ENCODE data around the gene INSR. TPM values are rescaled to one million over a fixed set of nuclear protein-coding genes. Genes with fewer than 3 reads are reported as not detected.

INSR gene
- total and polyA plus RNA-seq, 7 experiments from 2014 or later, result 0.29 to 9.9 (median 2.7) TPM

GRCh38 chr19:7130043-7130442 is 164.2 kb downstream of the INSR start:
- CTCF ChIA-PET, result no interaction called here
- no peak overlapping the region for H3K27ac ChIP-seq (ENCODE audit: low read depth, low read length)
- peaks cover 0 to 9% (median 0%) of the 10 kb centered on the region in 3 experiments for H3K36me3 ChIP-seq (ENCODE audit: control insufficient read depth in 2 of 3, insufficient read depth in 3 of 3, low read length in 3 of 3)
- Mint-ChIP-seq H3K27me3 (no peaks in the 10 kb centered on the region), H3K27ac (no peak overlapping the region), H3K9me3 (peaks cover 0 to 17% (median 3%) of the 10 kb centered on the region in 11 donors), H3K4me3 (no peak overlapping the region), H3K36me3 (peaks cover 0 to 8% (median 4%) of the 10 kb centered on the region in 5 donors), H3K4me1 (peaks cover 0 to 2% (median 0%) of the 10 kb centered on the region in 7 donors)
- DNase-seq, result no peak
- ATAC-seq, result no peak
- H3K9me3 ChIP-seq (ENCODE audit: control insufficient read depth in 2 of 3, low read length in 3 of 3), result peaks cover 0 to 22% (median 0%) of the 10 kb centered on the region in 3 experiments
- POLR2A ChIA-PET, result no interaction called here
- intact Hi-C loops (cut with micrococcal nuclease), result no loop called here
- H3K27me3 ChIP-seq (ENCODE audit: control insufficient read depth in 2 of 2, insufficient read depth in 2 of 2, low read length in 2 of 2), result no peaks in the 10 kb centered on the region
- H3K4me3 ChIP-seq (ENCODE audit: low read length), result no peak overlapping the region
- no peaks in the 10 kb centered on the region for H3K4me1 ChIP-seq (ENCODE audit: control insufficient read depth in 2 of 2, insufficient read depth in 2 of 2, low read length in 2 of 2)

GRCh38 chr19:7126132-7126531 is 168.1 kb downstream of the INSR start:
- DNase-seq, result no peak

GRCh38 chr19:7125221-7125620 is 169.0 kb downstream of the INSR start:
- intact Hi-C loops (cut with micrococcal nuclease), result no loop called here
- no peak overlapping the region for H3K4me3 Mint-ChIP-seq
- H3K4me1 ChIP-seq (ENCODE audit: control insufficient read depth in 2 of 2, insufficient read depth in 2 of 2, low read length in 2 of 2), result no peaks in the 10 kb centered on the region
- DNase-seq (no peak), ATAC-seq (no peak)
- peaks cover 0 to 9% (median 0%) of the 10 kb centered on the region in 3 experiments for H3K36me3 ChIP-seq (ENCODE audit: control insufficient read depth in 2 of 3, insufficient read depth in 3 of 3, low read length in 3 of 3)
- POLR2A ChIA-PET, result interaction anchor here (1.0 kb wide), 1 partner anchor 9 kb away, joined by 4 read pairs; no protein-coding TSS in a partner anchor
- H3K4me1 Mint-ChIP-seq, result peaks cover 0 to 2% (median 0%) of the 10 kb centered on the region in 7 donors
- H3K27ac ChIP-seq (ENCODE audit: low read depth, low read length), result no peak overlapping the region
- peaks cover 4 to 19% (median 13%) of the 10 kb centered on the region in 5 donors for H3K36me3 Mint-ChIP-seq
- H3K4me3 ChIP-seq (ENCODE audit: low read length), result no peak overlapping the region
- peak overlapping the region in 1 of 9 donors; percentile 48 for H3K27ac Mint-ChIP-seq
- H3K27me3 ChIP-seq (ENCODE audit: control insufficient read depth in 2 of 2, insufficient read depth in 2 of 2, low read length in 2 of 2), result no peaks in the 10 kb centered on the region
- H3K9me3 ChIP-seq (ENCODE audit: control insufficient read depth in 2 of 3, low read length in 3 of 3), result peaks cover 0 to 23% (median 0%) of the 10 kb centered on the region in 3 experiments
- no peaks in the 10 kb centered on the region for H3K27me3 Mint-ChIP-seq
- CTCF ChIA-PET, result no interaction called here
- peaks cover 0 to 23% (median 5%) of the 10 kb centered on the region in 11 donors for H3K9me3 Mint-ChIP-seq

More at GRCh38 chr19:7126132-7126531, 168.1 kb downstream of the INSR start:
- Histone ChIP-seq H3K27ac (ENCODE audit: low read depth, low read length) (no peak overlapping the region), H3K4me1 (ENCODE audit: control insufficient read depth in 2 of 2, insufficient read depth in 2 of 2, low read length in 2 of 2) (no peaks in the 10 kb centered on the region), H3K27me3 (ENCODE audit: control insufficient read depth in 2 of 2, insufficient read depth in 2 of 2, low read length in 2 of 2) (no peaks in the 10 kb centered on the region), H3K9me3 (ENCODE audit: control insufficient read depth in 2 of 3, low read length in 3 of 3) (peaks cover 0 to 24% (median 0%) of the 10 kb centered on the region in 3 experiments), H3K4me3 (ENCODE audit: low read length) (no peak overlapping the region), H3K36me3 (ENCODE audit: control insufficient read depth in 2 of 3, insufficient read depth in 3 of 3, low read length in 3 of 3) (peaks cover 0 to 9% (median 0%) of the 10 kb centered on the region in 3 experiments)
- no peak for ATAC-seq
- POLR2A ChIA-PET, result interaction anchor here (1.0 kb wide), 1 partner anchor 8 kb away, joined by 4 read pairs; no protein-coding TSS in a partner anchor
- Mint-ChIP-seq H3K36me3 (peaks cover 4 to 14% (median 12%) of the 10 kb centered on the region in 5 donors), H3K4me1 (peaks cover 0 to 2% (median 0%) of the 10 kb centered on the region in 7 donors), H3K9me3 (peaks cover 0 to 23% (median 5%) of the 10 kb centered on the region in 11 donors), H3K4me3 (no peak overlapping the region), H3K27ac (no peak overlapping the region), H3K27me3 (no peaks in the 10 kb centered on the region)
- CTCF ChIA-PET, result no interaction called here
- intact Hi-C loops (cut with micrococcal nuclease), result no loop called here

- Histone ChIP-seq H3K9me3 (ENCODE audit: control insufficient read depth in 2 of 3, low read length in 3 of 3) (peaks cover 0 to 19% (median 0%) of the 10 kb centered on the region in 3 experiments), H3K4me1 (ENCODE audit: control insufficient read depth in 2 of 2, insufficient read depth in 2 of 2, low read length in 2 of 2) (no peaks in the 10 kb centered on the region), H3K27me3 (ENCODE audit: control insufficient read depth in 2 of 2, insufficient read depth in 2 of 2, low read length in 2 of 2) (no peaks in the 10 kb centered on the region), H3K27ac (ENCODE audit: low read depth, low read length) (no peak overlapping the region), H3K4me3 (ENCODE audit: low read length) (no peak overlapping the region), H3K36me3 (ENCODE audit: control insufficient read depth in 2 of 3, insufficient read depth in 3 of 3, low read length in 3 of 3) (peaks cover 0 to 9% (median 0%) of the 10 kb centered on the region in 3 experiments)
- Mint-ChIP-seq H3K27me3 (no peaks in the 10 kb centered on the region), H3K36me3 (peaks cover 4 to 19% (median 13%) of the 10 kb centered on the region in 5 donors), H3K27ac (peak overlapping the region in 1 of 9 donors; percentile 8), H3K4me3 (no peak overlapping the region), H3K4me1 (peaks cover 0 to 2% (median 0%) of the 10 kb centered on the region in 7 donors), H3K9me3 (peaks cover 0 to 23% (median 5%) of the 10 kb centered on the region in 11 donors)
- intact Hi-C loops (cut with micrococcal nuclease), result no loop called here
- ChIA-PET POLR2A (no interaction called here), CTCF (no interaction called here)
- ATAC-seq (no peak), DNase-seq (no peak)
Measured at GRCh38 chr19:7124782-7125181, 169.4 kb downstream of the INSR start.

- Histone ChIP-seq H3K27me3 (ENCODE audit: control insufficient read depth in 2 of 2, insufficient read depth in 2 of 2, low read length in 2 of 2) (no peaks in the 10 kb centered on the region), H3K4me3 (ENCODE audit: low read length) (no peak overlapping the region), H3K36me3 (ENCODE audit: control insufficient read depth in 2 of 3, insufficient read depth in 3 of 3, low read length in 3 of 3) (peaks cover 0 to 9% (median 0%) of the 10 kb centered on the region in 3 experiments), H3K27ac (ENCODE audit: low read depth, low read length) (no peak overlapping the region), H3K9me3 (ENCODE audit: control insufficient read depth in 2 of 3, low read length in 3 of 3) (peaks cover 0 to 19% (median 0%) of the 10 kb centered on the region in 3 experiments), H3K4me1 (ENCODE audit: control insufficient read depth in 2 of 2, insufficient read depth in 2 of 2, low read length in 2 of 2) (no peaks in the 10 kb centered on the region)
- no peak overlapping the region for H3K27ac Mint-ChIP-seq
- peaks cover 0 to 23% (median 5%) of the 10 kb centered on the region in 11 donors for H3K9me3 Mint-ChIP-seq
- ChIA-PET CTCF (no interaction called here), POLR2A (no interaction called here)
- H3K27me3 Mint-ChIP-seq, result no peaks in the 10 kb centered on the region
- ATAC-seq (no peak), DNase-seq (no peak)
- H3K36me3 Mint-ChIP-seq, result peaks cover 4 to 22% (median 14%) of the 10 kb centered on the region in 5 donors
- intact Hi-C loops (cut with micrococcal nuclease), result no loop called here
- no peak overlapping the region for H3K4me3 Mint-ChIP-seq
- peaks cover 0 to 2% (median 0%) of the 10 kb centered on the region in 7 donors for H3K4me1 Mint-ChIP-seq
Measured at GRCh38 chr19:7122701-7123100, 171.5 kb downstream of the INSR start.

- Mint-ChIP-seq H3K36me3 (peaks cover 4 to 22% (median 10%) of the 10 kb centered on the region in 5 donors), H3K9me3 (peaks cover 0 to 15% (median 4%) of the 10 kb centered on the region in 11 donors), H3K27ac (no peak overlapping the region), H3K4me1 (peaks cover 0 to 2% (median 0%) of the 10 kb centered on the region in 7 donors), H3K27me3 (peaks cover 0 to 4% (median 0%) of the 10 kb centered on the region in 5 donors), H3K4me3 (no peak overlapping the region)
- CTCF ChIA-PET, result interaction anchor here (0.6 kb wide), 1 partner anchor 529 kb away, joined by 4 read pairs; no protein-coding TSS in a partner anchor
- no peak overlapping the region for H3K4me3 ChIP-seq (ENCODE audit: low read length)
- H3K27me3 ChIP-seq (ENCODE audit: control insufficient read depth in 2 of 2, insufficient read depth in 2 of 2, low read length in 2 of 2), result no peaks in the 10 kb centered on the region
- peaks cover 0 to 7% (median 0%) of the 10 kb centered on the region in 3 experiments for H3K9me3 ChIP-seq (ENCODE audit: control insufficient read depth in 2 of 3, low read length in 3 of 3)
- peaks cover 0 to 3% (median 0%) of the 10 kb centered on the region in 3 experiments for H3K36me3 ChIP-seq (ENCODE audit: control insufficient read depth in 2 of 3, insufficient read depth in 3 of 3, low read length in 3 of 3)
- POLR2A ChIA-PET, result no interaction called here
- DNase-seq, result no peak
- no peak overlapping the region for H3K27ac ChIP-seq (ENCODE audit: low read depth, low read length)
- no peak for ATAC-seq
- intact Hi-C loops (cut with micrococcal nuclease), result no loop called here
- no peaks in the 10 kb centered on the region for H3K4me1 ChIP-seq (ENCODE audit: control insufficient read depth in 2 of 2, insufficient read depth in 2 of 2, low read length in 2 of 2)
Measured at GRCh38 chr19:7120499-7120898, 173.7 kb downstream of the INSR start.

- H3K4me1 Mint-ChIP-seq, result no peaks in the 10 kb centered on the region
- peaks cover 0 to 6% (median under 1%) of the 10 kb centered on the region in 11 donors for H3K9me3 Mint-ChIP-seq
- no peak overlapping the region for H3K4me3 Mint-ChIP-seq
- DNase-seq (no peak), ATAC-seq (no peak)
- H3K27ac ChIP-seq (ENCODE audit: low read depth, low read length), result no peak overlapping the region
- intact Hi-C loops (cut with micrococcal nuclease), result no loop called here
- no peaks in the 10 kb centered on the region for H3K27me3 ChIP-seq (ENCODE audit: control insufficient read depth in 2 of 2, insufficient read depth in 2 of 2, low read length in 2 of 2)
- H3K4me1 ChIP-seq (ENCODE audit: control insufficient read depth in 2 of 2, insufficient read depth in 2 of 2, low read length in 2 of 2), result no peaks in the 10 kb centered on the region
- peaks cover 0 to 18% (median 2%) of the 10 kb centered on the region in 5 donors for H3K36me3 Mint-ChIP-seq
- H3K36me3 ChIP-seq (ENCODE audit: control insufficient read depth in 2 of 3, insufficient read depth in 3 of 3, low read length in 3 of 3), result no peaks in the 10 kb centered on the region
- ChIA-PET CTCF (interaction anchor here (0.6 kb wide), 1 partner anchor 530 kb away, joined by 4 read pairs; no protein-coding TSS in a partner anchor), POLR2A (no interaction called here)
- H3K9me3 ChIP-seq (ENCODE audit: control insufficient read depth in 2 of 3, low read length in 3 of 3), result no peaks in the 10 kb centered on the region
- peaks cover 0 to 4% (median 0%) of the 10 kb centered on the region in 5 donors for H3K27me3 Mint-ChIP-seq
- no peak overlapping the region for H3K4me3 ChIP-seq (ENCODE audit: low read length)
- peak overlapping the region in 1 of 9 donors; percentile 5 for H3K27ac Mint-ChIP-seq
Measured at GRCh38 chr19:7119582-7119981, 174.6 kb downstream of the INSR start.

All from naive thymus-derived CD4-positive, alpha-beta T cell (primary cell).